ENCODE results near the gene GRIK3.

GRCh38 chr1:36872858-36873257, 161.5 kb downstream of the GRIK3 start:
- TF ChIP-seq CTCF (conservative IDR thresholded peaks at IDR 0.05; ENCODE audit: low read length) (no peak), EZH2phosphoT487 (IDR thresholded peaks at IDR 0.05; ENCODE audit: borderline replicate concordance) (no peak)

Measured in Loucy (cell line).